IPS DF 19.7 (cell line): ENCODE data around the gene AP5B1.

ENCODE experiments used
- DNase-seq: peaks from one replicate; pipeline ENCODE4 v3.0.0-alpha.2; 2013; ENCODE audit warnings: low read depth, low spot score

The AP5B1 gene

DNA sequence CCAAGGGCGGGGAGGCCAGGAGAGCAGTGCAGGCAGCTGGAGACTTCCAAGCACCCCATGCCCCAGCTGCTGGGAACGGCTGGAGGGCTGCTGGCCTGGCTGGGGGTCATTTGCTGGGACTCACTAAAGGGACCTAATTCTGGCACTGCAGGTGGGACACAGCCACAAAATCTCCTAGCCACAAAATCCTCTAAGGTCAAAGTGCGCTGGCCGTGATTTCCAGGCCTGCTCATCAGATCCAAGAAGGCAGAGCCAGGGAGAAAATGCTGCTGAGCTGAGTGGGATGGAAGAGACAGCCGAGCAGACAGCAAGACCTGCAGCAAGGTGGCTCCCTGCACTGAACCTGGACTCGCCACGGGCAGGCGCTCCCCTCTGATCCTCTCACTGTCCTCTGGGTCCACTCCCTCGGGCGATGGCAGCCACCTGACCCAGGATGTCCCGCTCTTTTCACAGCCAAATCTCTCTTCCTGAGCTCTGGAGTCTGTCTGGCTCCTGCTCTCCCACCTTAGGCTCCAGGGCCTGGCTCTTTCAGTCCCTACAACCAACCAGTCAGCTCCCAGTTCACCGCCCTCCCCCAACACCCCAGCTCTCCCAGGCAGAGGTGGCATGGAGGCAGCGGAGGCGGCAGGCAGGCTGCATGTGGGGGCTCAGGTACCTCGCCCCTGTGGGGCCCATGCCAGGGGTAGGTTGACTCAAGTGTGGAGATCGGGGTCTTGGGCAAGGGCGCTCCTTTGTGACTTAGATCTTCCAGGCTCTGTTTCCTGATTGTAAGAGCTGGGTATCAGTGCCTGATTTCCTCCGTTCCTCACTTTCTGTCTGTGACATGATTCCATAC is 20.6 kb upstream of the AP5B1 start:
- DNase-seq = no peak

DNA sequence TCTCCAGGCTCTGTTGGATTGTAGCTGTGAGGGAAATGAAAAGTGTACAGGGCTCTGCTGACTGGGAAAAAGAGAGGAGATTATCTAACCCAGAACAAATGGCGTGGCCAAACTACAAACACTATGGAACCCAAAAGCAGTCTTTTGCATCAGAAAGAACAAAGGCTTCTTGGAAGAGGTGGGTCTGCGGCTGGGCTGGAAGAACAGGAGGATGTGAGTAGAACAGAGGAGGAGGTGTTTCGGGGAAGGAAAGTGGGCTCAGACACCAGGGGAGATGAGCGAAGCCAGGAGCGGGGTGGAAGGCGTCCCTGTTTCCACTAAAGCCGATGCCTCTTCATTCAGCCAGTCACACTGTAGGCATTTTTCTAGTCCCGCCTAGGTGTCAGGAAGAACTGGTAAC is 18.1 kb upstream of the AP5B1 start:
- no peak for DNase-seq

GRCh38 chr11:65797711-65798110 is 16.9 kb upstream of the AP5B1 start:
- DNase-seq = no peak

GRCh38 chr11:65796726-65797601 is 16.2 kb upstream of the AP5B1 start:
- no peak for DNase-seq

DNA sequence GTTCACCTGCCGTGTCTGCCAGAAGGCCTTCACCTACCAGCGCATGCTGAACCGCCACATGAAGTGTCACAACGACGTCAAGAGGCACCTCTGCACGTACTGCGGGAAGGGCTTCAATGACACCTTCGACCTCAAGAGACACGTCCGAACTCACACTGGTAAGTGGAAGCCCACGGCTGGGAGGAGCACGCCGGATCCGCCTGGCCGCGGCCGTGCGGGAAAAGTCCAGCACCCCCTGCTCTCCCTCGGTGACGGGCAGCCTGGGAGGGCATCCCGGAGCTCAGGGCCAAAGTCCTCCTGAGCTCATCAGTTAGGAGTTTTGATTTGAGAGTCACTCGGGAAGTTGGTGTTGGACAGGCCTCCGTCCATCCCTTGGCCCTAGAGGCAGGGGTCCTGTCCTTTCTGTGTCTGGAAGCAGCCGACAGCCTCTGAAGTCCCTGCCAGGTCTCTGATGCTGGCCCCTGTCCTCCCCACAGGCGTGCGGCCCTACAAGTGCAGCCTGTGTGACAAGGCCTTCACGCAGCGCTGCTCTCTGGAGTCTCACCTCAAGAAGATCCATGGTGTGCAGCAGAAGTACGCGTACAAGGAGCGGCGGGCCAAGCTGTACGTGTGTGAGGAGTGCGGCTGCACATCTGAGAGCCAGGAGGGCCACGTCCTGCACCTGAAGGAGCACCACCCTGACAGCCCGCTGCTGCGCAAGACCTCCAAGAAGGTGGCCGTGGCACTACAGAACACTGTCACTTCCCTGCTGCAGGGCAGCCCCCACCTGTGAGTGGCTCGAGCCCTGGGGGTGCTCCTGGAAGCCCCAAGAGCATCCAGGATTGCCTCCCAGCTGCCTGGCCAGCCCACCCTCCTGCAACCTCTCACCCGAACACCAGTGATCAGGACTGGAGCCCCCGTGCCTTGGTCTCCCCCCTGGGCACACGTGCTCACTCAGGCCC is 14.1 kb upstream of the AP5B1 start:
- no peak for DNase-seq

GRCh38 chr11:65793625-65794400 is 13.0 kb upstream of the AP5B1 start:
- no peak for DNase-seq

DNA sequence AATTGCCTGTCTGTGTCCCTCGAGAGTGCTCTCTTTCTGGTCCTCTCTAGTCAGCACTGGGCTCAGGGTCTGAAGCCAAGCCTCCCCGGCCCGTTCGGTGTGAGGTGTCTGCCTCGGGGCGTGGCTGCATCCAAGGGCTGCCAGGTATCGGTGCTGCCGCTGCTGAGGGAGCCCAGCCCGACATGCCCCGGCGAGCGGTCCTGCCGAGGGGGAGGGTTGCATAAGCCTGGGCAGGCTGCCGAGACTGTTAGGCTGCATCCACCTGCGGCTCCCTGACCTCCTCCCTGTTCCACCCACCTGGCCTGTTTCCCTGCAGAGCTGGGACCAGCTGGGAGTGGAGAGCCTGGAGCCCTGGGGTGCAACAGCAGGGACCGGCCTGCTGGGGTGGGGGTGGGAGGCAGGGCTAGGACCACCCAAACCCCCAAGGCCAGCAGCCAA is 12.4 kb upstream of the AP5B1 start:
- no peak for DNase-seq

GRCh38 chr11:65792456-65792855 is 11.7 kb upstream of the AP5B1 start:
- no peak for DNase-seq

DNA sequence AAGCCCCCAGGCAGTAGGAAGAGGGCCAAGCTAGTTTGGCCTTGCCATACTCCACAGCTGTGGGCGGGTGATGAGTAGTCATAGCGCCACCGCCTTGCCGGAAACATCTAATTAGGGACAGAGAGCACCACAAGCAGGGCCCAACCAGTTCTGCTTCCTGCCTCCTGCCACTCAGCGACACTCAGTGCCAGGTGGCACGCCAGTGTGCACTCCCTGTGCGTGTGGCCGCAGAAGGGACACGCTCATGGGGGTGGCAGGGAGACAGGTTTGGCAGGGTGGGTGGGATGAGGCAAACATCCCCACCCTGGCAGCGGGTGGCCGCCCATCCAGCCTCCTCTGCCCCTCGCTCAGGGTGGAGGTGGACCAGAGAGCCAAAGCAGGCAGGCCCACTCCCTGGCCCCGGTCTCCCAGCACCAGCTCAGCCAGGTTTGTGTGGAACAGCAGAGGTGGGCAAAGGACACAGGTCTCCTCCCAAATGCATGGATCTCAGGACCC is 11.0 kb upstream of the AP5B1 start:
- no peak for DNase-seq

- DNase-seq = no peak
Observed at GRCh38 chr11:65790902-65791650, 10.3 kb upstream of the AP5B1 start.

- no peak for DNase-seq
Observed at GRCh38 chr11:65790104-65790901, 9.5 kb upstream of the AP5B1 start.

DNA sequence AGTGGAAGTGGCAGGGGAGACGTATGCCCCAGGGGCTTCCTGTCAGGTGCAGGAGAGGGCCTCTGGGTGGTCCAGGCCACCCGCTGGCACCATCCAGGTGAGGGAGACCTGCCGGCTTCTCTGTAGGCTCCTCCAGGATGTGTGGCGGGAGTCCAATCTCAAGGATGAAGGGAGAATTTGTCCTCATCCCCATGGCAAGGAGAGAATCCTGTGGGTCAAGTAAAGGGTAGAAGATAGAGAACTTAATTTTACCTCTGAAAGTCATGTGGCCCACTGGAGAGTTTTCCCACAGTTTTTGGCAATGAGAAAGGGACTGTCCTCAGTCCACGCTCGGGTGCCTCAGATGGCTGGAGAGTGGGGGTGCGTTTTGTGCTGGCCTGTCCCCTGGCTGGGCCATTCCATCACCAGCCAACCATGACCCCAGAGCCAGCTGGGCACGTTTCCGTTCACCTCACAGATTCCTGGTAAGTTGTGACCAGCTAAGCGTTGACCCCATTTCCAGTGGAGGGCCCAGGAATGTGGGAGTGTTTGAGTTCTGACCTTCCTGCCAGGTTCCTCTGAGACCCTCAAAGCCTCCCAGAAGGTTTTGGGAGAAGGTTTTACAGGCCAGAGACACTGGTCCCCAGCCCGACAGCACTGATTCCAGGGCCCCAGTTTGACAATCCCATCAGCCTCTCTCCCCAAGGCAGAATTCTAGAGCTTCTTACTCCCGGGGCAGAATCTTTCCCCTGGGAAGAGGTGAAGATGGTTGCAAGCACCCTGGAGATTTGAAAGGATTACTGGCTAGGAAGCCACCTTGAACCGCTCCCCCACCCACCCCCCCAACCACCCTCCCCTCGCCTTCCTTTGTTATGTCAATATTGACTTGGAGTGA is 8.7 kb upstream of the AP5B1 start:
- no peak for DNase-seq

DNA sequence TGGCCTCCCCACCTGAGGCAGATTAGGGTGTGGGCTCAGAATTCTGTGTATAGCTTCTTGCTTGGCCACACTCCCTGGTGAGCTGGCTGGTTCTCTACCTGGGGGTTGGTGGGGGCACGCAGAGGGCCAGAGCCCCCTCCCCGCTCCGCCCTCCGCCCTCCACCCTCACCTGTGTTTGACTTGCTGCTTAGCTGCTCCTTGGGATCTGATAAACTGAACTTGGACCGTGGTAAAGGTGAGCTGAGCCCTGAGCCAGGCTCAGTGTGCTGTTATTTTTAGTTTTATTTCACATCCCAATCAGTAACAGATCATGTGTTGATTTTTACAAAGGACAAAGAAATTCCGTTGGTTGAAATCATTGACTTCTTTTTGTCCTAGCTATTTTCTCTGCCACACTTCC is 8.0 kb upstream of the AP5B1 start:
- no peak for DNase-seq

GRCh38 chr11:65787649-65788622 is 7.2 kb upstream of the AP5B1 start:
- DNase-seq = no peak

DNA sequence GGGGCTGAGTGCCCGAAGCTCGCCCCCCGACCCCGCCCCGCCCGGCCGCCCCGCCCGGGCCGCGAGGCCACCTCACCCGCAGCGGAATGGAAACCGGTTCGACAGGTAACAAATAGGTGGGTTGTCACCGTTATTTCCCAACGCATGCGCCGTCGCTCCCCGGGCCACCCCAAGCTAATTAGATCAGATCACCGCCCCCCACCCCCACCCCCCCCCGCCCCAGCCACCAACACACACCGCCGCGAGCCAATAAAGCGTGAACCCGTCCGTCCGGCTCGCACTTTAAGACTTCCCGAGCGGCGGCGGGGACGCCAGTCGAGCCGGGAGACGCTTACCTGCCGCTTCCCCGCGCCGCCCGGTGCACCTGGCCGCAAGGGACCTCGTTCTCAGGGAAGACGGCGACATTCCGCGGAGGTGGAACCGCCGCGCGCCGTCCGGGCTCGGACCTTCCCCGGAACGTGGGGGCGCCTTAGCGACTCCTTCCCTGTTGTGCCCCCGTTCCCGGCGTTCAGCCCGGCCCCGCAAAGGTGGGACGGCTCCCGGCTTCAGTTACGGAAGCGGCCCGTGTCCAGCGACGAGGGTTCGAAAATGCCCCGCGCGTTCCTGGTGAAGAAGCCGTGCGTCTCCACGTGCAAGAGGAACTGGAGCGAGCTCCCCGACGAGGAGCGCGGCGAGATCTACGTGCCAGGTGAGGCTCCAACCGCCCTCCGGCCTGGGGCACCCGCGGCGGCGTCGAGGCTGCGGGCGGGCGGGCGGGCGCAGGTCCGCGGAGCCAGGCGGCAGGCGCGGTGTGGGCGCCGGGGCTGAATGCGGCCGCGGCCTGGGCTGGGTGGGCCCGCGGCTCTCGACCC is 6.2 kb upstream of the AP5B1 start, which contains the start of gene OVOL1:
Gene OVOL1 (plus strand): TSS at position 278 of the 851 bp plus-strand sequence. CDS start 311 bp downstream, at position 589.
- DNase-seq = no peak
